HG03342 (cell line): ENCODE results near the gene TBC1D8.
A peak's percentile ranks its signal among the peaks of the same experiment; 100 is the strongest.

Experiments
- ATAC-seq: cut with Tn5 transposase; IDR thresholded peaks from one replicate; pipeline ENCODE4 v1.9.1; 2021; ENCODE audit warnings: mild to moderate bottlenecking, moderate library complexity; ENCODE audit not compliant: unreplicated experiment

TBC1D8 gene

DNA sequence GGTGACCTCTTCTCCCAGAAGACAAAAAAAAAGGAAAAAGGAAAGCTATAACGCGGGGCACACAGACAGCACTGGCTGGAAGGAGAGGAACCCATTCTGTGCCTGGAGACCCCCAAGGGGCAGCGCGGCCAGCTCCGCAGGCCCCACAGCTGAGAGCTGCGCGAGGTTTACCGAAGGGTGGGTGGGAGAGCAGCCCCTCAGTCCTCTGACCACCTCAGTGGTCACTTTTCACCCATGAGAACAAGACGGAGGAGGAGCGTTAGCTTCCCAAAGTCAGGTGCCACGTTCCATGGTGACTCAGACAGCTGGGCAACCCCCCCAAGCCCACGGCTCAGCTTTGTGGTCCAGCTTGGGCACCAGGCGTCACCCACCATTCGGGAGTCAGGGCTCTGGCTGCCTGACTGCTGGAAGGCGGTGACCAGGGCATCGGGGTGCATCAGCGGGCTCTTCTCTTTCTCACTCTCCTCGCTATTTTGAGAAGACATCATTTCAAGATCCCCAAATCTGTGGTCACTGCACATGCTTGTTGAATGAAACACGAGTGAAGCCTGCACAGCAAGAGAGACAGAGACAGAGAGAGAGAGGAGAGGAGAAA is 113.9 kb downstream of the TBC1D8 start:
- ATAC-seq: no peak

DNA sequence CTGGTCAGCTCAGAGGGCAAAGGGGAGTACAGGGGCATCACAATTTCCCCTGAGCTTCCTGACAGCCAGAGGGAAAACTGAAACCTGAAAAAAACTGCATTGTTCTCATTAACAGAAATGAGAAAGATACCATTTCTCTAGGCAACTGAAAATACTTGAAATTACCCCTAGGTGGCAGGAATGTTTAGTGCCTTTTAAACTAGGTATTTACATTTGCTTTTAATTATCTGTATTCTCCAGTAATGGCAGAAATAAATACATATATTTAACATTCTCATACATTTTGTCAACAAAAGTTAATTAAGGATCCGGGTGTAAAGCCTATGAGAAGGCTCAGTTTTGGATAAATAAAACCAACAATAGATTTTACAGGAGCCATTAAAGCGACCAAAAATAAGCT is 114.6 kb downstream of the TBC1D8 start:
- no peak for ATAC-seq

DNA sequence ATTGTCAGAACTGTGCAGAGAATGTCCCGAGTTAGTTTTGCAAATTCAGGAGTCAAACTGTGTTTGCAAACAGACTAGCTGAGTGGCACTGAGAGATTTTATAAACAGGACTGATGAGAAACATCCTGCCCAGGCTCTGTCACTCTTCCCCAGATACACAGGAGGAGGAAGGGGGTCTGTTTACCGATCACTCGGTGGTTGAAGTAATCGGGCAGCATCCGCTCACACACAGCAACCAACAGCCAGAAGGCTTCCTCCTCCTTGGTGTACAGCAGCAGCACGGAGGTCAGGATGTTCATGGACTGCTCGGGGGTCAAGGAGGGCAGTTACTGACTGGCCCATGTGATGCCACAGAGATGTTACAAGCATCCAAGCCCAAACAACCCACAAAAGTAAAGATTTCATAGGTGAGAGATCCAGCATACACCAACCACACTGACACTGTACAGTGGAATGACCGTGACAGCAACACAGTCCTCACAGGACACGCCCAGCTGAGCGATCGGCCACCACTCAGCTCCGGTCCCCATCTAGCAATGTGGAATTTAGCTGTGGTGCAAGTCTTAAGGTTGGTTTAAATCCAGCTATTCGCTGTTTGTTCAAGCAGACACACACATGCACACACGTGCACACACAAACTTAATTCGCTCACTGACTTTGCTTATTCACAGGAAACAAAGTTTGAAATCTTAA is 119.0 kb downstream of the TBC1D8 start:
- ATAC-seq: no peak

DNA sequence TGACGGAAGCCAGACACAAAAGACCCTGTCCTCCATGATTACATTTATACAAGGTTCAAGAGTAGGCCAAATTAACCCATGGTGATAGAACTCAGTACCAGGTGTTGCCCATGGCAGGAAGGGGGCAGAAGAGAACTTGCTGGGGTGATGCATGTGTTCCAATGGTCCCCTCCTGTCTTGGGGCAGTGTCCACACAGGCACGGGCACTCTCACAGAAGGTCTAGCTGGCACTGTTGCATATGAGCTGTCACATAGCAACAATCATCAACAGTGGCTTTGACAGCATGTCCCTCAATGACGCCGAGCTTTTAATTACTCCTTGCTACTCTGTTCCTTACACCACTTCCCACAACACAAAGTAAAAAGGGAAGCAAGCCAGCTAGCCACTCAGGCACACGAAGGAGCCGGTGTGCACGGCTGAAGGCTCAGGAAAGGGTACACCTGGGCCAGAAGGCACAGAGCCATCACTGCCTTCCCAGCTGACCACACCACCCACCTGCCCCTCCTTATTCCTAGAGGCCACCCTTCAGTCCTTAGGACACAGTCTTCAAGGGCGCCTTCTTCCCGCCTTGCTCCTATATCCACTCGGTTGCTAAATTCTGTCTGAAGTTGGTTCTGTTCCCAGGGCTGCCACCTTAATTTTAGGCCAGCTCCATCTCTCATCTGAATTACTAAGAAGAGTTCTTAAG is 120.2 kb downstream of the TBC1D8 start:
- no peak for ATAC-seq

DNA sequence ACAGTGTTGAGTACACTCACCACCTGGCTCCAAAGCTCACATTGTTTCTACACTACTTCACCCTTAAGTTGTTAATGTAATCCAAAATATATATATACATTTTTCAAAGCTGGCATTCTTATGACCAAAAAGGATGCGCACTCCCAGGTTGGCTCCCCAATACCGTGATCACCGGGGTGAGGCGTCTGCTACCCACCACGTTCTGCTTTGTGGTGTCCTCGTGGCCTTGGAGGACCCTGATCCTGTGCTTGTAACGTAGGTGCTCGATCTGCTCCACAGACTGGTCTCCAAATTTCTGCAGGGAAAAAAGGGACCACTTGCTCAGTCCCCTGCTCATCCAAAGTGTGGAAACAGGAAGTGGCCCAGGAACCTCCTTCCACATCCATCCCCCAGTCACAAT is 123.3 kb downstream of the TBC1D8 start:
- ATAC-seq: no peak

DNA sequence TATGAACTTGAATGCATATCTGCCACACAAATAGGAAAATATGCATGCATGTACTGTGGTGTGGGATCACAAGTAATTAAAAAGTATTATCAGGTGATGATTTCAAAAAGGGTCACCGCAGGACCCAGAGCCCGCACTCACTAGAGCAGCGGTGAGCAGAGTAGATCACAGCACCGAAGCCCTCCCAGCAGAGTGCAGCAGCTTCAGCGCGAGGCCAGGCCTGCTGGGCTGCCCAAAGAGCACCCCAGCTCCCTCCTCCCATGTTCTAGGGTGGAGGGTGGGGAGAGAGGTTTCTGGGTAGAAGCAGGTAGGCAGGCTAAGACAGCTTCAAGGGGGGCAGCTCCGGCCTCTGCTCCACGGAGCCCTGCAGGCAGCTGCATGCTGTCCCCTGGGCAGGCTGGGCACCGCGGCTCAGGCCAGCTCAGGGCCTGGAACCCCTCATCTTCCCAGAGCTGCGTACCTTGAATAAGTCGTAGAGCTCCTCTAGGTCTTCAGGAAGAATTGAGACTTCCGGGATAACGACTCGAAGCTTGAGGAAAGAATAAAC is 124.2 kb downstream of the TBC1D8 start:
- ATAC-seq: no peak

DNA sequence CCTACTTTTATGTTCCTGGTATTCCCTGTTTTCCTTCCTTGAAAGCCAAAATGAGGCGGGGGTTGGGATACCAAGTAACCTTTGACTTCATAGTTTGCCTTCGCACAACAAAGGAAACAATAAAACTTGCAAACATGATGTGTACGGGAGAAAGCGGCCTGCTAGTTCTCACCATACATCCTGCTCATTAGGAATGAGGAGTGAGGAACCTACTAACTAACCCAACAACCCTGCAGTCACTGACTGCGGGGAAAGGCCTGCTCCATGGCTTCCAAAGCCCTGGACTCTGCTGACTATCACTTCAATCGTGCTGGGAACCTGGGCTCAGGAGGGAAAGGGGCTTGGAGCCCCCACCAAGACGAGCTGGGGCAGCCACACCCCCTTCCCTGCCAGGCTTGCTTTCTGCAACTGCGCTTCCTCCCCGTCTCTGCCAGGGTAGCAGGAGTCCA is 124.9 kb downstream of the TBC1D8 start:
- no peak for ATAC-seq

DNA sequence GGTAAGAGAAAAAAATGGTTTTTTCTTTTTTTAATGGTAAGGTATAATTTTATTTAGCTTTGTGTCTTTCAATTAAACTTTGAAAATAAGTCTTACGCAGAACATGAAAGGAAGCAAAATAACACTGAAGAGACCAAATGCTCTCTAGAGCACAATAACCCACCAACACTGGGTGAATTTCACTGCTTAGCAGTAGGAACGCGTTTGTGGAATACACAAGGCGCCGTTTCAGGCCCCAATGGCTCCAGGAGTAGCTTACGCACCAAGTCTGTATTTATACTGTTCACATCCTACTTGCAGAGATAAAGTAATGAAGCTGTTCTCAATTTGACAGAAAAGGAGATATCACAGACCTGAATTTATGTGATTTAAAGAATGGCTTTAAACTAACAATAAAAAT is 125.6 kb downstream of the TBC1D8 start:
- no peak for ATAC-seq

DNA sequence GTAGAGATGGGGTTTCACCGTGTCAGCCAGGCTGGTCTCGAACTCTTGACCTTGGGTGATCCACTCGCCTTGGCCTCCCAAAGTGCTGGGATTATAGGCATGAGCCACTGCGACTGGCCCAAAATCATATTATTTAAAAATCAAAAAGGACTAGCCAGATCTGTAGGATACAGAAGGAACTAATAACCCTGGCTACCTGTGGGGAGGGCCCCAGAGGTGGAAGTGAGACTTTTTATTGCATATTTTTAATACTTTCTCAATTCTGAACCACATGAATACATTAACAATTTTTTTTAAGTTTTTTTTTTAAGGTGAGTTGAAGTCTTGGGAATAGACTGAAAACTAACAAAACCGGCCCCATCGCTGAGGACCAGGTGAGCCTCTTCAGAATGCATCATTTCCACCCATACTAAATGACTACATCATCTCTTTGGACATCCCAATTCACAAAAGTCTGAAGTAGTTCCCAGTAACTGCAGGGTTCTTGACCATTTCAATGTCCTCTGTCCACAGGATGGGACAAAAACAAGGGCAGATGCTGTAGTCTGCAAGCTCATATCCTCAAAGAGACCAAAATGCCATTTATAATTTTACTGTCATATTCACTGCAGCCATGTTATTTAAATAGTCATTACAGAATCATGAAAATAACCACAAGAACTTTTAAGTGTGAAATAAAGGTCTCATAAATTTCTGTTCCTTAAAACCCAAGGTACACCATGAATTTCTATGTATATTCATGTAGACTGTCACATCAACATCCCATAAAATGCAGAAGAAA is 127.7 kb downstream of the TBC1D8 start:
- no peak for ATAC-seq

DNA sequence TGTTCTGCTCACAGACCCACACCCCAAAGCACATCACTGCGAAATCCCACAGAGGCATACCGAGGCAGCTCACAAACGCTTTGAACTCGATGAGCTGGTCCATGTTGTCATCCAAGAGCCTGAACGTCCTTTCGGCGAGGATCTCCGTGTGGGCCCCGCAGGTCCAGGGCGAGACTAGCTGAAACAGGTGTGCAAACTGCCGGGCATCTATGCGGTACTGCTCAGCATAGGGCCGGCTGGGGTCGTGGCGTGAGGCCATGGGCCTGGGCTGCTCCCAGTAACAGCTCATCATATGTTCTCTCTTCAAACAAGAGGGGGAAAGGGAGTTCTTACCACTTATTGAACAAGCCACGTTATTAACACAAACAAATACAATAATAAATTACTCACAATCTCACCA is 129.0 kb downstream of the TBC1D8 start:
- no peak for ATAC-seq

DNA sequence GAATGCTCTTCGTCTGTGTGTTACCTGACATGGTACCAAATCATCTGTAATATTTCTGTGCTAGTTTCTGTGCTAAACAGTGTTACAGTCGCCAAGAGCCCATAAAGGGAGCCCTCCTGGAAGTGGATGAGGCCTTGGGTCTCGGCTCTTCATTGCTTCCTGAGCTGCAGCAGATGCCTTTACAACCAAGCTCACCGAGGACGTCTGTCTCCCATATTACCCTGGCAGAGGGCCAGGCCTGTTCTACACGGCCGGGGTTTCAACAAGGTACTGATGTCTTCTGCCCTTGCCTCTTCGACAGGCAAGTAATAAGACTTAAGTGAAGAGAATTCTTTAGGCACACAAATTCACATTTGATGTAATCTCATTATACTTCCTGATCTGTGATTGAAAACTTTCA is 132.2 kb downstream of the TBC1D8 start:
- ATAC-seq: no peak

DNA sequence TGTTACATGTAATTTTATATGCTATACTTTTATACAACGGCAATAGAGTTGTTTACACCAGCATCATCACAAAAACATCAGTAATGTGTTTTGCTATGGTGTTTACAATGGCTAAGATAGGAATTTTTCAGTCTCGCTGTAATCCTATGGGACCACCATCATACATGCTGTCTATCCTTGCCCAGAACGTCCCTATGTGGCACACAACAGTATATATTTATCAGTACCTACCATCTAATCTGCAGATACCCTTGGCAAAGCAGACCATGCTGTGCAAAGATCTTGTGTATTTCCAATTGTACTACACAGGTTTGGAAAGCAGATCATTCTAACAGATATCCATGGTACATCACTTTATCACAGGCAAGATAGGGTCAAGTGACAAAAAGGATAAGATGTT is 133.8 kb downstream of the TBC1D8 start:
- ATAC-seq: no peak

DNA sequence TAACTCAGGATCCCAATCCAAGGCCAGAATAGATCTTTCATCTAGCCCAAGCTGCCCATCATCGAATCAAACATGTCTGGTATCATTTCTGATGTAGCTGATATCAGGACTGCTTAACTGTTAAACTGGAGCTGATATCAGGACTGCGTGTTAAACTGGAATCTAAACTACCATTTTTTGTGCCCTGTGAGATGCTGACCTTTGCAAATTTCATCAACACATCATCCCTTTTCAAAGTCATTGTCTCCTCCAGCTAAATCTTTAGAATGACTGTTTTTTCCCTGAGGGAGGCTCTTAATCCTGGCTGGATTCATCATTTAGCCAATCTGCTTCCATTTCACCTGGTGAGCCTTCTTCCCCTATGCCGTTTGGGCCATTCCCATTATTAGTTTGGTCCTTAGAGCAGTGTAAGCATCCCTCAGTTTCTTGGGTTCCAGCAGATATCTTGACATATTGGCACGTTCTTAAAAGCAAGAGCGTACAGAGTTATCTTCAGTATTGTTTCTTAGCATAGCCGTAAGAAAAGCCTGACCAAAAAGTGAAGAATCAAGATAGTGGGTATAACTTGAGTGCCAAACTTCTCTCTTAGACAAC is 136.8 kb downstream of the TBC1D8 start:
- no peak for ATAC-seq

DNA sequence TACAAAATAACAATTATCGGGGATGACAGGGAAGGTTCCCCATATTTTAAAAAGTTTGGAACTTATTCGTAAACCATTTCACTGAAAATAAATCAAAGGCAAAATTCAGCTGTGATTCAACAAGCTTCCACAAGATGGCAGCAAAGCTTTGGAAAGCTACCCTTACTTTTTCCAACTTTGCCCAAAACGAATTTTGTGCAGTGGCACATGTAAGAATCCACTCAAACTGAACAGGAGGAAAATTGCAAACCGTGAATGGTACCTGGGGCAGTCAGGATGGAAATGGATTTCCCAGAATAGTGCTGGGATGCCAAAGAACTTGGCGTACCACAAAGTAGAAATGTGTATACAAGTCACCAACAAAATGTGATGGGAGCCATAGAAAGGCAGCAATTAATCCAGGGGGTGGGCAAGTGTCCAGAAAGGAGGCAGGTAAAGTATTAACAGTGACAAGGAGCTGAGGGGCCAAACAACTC is 138.4 kb downstream of the TBC1D8 start:
- no peak for ATAC-seq

DNA sequence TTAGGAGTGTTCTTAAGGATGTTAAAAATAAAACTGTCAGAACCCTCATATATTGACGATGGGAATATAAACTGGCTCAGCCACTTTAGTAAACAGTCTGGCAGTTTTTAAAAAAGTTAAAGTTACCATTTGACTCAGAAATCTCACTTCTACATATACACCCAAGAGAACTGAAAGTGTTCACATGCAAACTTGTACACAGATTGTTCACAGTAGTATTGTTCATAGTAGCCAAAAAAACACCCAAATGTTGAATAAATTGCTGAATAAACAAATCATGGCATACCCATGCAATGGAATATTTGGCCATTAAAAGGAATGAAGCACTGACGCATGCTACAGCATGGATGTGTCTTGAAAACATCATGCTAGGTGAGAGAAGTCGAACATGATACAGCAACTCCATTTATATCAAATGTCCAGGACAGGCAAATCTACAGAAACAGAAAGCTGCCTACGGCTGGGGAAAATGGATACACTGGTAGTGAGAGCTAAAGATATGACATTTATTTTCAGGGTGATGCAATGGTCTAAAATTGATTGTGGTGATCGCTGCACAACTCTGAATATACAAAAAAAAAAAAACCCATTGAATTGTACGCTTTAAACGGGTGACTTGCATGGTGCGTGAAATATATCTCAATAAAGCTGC is 139.0 kb downstream of the TBC1D8 start:
- peak; percentile 86 for ATAC-seq

DNA sequence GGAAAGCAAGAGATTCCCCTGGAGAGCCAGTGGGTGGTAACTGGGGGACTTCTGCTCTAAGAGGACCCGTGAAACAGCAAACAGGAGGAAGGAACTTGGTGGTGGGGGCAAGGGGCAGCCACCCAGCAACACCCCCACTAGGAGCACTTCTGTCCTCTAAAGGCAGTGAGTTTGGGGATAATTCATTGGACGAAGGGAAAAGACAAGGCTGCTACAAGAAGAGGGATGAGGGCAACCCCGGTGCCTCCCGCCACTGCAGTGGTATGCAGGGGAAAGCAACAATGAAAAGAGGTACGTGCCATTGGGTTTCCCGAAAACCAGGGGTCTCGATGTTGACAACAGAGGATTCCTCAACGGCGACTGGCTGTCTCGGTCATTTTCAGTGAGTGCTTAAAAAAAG is 140.0 kb downstream of the TBC1D8 start:
- no peak for ATAC-seq

DNA sequence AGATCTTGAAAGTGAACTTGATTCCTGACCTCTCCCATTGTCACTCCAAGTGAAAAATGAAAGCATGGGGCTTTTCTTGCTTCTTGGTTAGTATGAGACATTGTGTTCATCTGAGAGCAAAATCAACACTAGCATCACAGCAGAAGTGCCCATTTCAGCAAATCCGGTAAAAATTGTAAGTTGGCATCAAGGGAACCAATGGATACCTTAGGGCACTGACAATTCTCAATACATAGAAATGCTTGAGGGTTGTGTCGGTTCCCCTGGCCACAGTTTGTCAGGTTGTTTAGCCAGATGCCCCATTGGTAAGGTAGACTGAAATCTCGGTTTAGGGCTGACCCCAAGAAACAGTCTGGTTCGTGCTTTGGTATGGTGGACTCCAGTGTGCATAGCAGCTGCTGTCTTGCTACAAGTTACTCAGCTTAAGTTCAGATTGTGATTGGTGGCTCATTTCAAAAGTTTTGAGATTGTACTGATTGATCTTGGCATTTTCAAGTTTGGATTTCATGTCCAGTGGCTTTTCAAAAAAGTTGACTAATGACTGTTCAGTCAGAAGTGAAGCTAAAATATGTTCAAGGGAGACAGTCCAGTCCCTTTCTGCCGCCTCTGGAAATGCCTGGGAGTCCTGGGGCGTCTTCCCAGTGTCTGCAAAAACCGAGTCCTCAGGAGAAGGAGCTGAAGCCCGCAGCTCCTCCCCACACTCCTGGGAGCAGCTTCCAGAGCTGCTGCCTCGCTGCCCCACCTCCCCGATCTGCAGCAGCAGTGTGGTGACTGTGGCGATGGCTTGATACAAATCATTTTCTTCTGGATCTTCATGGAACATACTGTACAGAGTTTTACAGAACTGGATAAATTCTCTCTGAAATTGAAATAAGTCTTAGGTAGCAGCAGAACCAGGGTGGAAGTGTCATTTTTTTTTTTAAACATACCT is 143.5 kb downstream of the TBC1D8 start:
- no peak for ATAC-seq

DNA sequence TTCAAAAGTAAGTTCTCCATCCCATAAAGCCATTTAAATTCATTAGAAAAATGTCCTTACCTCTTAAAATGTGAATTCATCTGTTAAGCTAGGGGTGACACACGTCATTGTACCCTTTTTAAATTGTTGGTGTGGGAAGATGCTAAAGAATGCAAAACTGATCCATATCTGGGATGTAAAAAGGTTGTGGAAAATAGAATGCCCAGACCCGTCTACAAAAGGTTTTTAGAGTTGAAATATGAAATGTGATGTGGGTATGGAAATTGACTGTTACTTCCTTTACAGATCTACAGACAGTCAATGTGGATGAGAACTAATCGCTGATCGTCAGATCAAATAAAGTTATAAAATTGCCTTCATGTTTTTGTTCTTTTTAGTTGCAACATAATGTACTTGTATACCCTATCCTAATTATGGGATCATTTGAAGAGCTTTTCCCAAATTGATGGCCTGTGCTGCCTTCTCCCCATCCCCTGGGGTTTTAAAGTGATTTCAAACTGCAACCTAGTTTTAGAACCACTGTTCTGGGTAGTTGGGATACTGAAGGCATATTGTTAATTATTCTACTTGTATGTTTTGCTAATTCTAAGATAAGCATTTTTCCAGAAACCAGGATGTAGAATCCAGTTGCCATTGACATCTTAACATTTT is 145.0 kb downstream of the TBC1D8 start:
- ATAC-seq: no peak
